GM18499 (cell line): ENCODE measurements around the gene USP7.
"Not testable (repeated sequence)": the region's sequence is repeated elsewhere in the genome, so short reads cannot be mapped to it uniquely, and the experiment has no call there.

Experiments used
- ATAC-seq: cut with Tn5 transposase; IDR thresholded peaks from one replicate; pipeline ENCODE4 v1.9.1; 2021; ENCODE audit warnings: moderate number of reproducible peaks; ENCODE audit not compliant: insufficient read depth, unreplicated experiment

Gene USP7

DNA sequence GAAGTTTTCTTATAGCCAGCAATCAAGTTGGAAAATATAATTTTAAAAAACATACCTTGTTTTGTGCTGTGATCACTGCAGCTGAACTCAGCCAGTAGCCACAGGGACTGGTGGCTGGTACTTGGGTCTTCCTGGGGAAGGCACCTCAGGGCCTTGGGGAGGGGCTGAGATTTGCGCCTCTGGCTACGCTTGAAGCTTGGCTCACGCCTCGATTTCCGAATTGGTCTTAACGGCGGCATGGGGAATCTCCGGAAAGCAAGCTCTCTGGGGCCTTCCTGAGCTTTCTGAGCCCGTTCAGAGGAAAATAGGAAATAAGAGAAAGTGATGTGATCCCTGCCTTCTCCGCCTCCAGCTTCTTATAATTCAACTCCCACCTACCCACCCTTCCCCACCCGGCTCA, 11.3 kb upstream of the USP7 start:
- no peak for ATAC-seq

DNA sequence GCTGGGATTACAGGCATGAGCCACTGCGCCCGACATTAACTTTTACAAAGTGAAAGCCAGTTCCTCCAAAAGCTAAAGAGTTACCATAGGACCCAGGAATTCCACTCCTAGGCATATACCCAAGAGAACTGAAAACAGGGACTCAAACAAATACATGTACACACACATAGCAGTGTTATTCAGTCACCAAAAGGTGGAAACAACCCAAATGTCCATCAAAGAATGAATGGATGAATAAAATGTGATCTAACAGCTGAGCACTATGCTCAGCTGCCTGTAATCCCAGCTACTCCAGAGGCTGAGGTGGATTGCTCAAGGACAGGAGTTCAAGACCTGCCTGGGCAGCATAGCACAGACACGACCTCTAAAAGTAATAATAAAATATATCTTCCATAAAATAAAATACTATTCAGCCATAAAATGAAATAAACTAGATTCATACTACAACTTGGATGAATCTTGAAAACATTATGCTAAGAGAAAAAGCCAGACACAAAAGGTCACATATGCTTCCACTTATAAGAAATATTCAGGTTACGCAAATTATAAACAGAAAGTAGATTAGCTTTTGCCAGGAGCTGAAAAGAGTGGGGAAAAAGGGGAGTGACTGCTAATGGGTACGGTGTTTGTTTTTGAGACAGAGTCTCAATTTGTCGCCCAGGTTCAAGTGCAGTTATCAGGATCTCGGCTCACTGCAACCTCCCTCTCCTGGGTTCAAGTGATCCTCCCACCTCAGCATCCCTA, 9.3 kb upstream of the USP7 start:
- ATAC-seq: no peak

GRCh38 chr16:8971416-8971815, 7.7 kb upstream of the USP7 start:
- ATAC-seq: no peak

- not testable (repeated sequence) for ATAC-seq
Measured at GRCh38 chr16:8969202-8969897, 5.6 kb upstream of the USP7 start.

- not testable (repeated sequence) for ATAC-seq
Measured at GRCh38 chr16:8968054-8968453, 4.3 kb upstream of the USP7 start.

DNA sequence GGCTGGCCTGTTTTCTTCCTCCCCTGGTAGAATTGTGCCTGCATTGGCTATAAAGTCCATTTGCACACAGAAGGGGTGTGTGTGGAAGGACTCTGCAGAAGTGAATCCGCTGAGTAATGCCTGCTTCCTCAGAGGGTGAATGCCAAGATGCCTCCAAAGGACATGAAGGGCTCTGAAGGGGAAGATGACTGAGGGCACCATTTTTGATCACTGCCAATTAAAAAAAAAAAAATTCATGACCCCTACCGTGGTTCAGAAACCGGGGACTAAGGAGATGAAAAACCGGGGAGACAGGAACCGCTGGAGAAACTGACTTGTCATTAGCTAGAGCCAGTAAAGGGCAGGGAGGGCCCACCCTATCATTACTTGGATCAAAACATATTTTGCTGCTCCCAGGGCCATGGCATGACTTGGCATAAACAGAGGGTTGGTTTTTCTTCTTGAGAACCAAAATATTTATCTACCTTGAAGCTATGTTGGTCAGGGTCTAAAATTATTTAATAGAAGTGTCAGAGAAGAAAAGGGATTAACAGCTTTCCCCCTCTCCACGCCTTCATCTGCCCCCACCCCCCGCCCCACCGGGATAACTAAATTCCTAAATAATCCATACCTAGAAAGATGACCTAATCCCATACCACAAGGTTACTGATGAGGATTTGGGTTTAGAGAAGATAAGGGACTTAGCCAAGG, 3.6 kb upstream of the USP7 start:
- ATAC-seq: no peak

DNA sequence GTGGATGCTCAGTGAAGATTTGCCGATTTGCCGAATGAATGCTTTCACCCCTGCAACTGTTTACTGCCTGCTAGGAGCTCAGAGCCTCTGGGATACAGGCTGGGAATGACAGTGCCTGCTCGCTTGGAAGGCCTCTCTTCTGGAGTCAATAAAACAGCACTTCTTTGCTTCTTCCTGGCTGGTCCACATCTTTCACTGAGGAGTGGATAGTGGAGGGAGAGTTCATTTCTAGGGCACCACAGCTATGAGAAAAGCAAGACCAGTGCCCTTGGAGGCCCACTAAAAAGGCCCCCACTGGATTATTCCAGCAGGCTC, 3.1 kb upstream of the USP7 start:
- ATAC-seq: no peak

- no peak for ATAC-seq
Measured at GRCh38 chr16:8964462-8964861, 756 bp upstream of the USP7 start.

DNA sequence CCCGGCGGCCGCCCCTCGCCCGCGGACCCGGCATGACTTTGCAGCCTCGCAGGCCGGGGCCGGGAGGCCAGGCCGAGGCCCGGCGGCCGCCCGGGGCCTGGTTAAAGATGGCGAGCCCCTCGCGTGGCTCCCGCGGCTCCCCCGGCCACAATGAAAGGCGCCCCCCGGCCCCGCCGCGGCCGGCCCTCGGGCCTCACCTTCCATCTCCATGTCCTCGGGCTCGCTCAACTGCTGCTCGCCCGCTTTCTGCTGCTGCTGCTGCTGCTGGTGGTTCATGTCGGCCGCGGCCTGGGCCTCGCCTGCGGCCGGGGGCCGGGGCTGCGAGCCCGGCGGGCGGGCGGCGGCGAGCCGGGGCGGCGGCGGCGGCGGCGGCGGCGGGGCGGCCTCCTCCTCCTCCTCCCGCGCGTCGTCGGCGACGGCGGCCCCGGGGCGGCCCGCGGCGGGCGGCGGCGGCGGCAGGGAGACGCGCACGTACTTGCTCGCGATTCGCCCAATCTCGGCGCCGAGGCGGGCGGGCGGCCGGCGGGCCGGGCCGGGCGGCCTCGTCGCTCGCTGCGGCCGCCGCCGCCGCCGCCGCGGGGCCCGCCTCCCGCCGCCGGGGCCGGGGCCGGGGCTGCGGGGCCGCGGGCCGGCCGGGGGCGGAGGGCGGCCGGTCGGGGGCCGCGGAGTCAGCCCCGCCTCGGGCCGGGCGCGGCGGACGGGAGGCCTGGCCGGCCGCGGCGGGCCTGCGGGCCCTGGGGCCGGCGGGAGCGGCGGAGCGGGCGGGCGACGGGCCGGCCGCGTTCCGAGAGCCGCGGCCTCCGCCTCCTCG, 491 bp downstream of the USP7 start:
- ATAC-seq: no peak

- ATAC-seq: no peak
Measured at GRCh38 chr16:8962393-8963009, 1.2 kb downstream of the USP7 start.

DNA sequence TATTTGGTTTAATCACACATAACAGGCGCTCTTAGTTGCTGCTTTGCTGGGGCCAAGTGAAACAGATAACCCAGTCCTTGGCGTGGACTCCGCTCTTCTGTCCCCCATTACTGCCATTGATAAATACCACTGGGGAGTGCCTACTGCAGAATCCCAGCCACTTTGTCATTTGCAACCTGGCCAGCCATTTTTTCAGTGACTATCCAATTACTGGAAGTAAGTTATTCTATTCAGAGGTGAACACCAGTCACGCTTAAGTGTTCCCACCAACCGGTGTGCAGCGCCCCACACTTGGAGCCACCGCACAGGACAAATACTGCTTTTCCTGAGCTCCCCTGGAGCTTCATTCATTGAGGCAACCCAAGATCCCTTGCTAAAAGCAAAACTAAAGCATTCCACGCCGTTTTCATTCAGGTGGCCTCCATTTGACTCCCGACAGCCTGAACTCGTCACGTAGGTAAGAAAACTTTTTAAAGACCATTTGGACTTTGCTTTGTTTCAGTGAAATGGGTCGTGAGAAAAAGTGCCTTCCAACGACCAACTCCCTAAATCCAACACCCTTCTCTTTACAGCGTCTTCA, 1.8 kb downstream of the USP7 start:
- no peak for ATAC-seq

GRCh38 chr16:8960788-8961109, 3.0 kb downstream of the USP7 start:
- no peak for ATAC-seq

DNA sequence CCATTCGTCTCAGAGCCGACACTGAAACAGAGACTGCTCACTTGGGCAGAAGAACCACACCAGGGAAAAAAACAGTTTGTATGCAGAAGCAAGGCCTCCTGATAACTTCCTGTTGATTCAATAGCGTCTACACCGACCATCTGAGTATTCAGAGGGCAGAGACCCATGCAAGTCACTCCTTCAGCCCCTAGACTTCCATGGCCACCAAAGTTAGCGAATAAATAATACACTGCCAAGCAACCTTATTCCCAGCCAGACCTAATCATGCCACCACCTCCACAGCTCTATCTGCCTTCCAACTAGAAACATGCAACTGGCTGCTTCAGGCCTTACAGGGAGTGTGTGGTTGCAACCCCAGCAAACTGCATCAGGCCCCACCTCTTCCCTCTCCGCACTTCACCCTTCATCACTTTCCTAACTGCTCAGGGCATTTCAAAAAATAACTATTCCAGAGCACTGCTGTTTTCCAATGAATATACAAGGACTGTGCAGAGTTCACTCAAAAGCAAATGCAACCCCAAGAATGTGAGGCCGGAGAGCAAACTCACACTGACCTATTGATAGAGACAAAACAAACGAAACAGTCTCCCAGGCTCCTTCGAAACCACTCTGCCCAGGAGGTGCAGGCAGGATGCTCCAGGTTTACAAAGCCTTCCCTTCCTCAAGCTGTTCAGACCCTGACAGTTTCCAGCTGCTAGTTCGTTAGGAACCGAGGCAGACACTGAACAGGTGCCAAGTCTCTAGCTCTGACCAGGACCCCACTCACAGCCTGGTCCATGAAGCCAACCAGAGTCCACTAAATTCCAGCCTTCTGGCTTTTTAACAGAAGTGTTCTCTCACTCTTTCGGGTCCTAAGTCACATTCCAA, 3.6 kb downstream of the USP7 start:
- ATAC-seq: no peak

- ATAC-seq: no peak
Measured at GRCh38 chr16:8958344-8959167, 5.2 kb downstream of the USP7 start.

GRCh38 chr16:8957509-8958157, 6.1 kb downstream of the USP7 start:
- no peak for ATAC-seq

DNA sequence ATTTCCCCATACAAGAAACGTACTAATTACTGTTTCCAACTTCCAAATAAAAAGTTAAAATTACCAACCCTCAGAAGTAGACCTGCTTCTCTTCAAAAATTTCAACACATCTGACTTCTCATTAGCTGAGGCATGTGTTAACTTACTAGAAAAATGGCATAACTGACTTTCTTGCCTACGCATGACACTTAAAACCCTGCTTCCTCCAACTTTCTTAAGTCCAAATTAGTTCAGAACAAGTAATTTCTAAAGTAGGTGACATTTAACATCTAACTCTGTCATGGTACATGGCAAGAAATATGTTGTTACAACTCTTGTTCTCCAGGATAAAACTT, 6.7 kb downstream of the USP7 start:
- ATAC-seq: no peak

DNA sequence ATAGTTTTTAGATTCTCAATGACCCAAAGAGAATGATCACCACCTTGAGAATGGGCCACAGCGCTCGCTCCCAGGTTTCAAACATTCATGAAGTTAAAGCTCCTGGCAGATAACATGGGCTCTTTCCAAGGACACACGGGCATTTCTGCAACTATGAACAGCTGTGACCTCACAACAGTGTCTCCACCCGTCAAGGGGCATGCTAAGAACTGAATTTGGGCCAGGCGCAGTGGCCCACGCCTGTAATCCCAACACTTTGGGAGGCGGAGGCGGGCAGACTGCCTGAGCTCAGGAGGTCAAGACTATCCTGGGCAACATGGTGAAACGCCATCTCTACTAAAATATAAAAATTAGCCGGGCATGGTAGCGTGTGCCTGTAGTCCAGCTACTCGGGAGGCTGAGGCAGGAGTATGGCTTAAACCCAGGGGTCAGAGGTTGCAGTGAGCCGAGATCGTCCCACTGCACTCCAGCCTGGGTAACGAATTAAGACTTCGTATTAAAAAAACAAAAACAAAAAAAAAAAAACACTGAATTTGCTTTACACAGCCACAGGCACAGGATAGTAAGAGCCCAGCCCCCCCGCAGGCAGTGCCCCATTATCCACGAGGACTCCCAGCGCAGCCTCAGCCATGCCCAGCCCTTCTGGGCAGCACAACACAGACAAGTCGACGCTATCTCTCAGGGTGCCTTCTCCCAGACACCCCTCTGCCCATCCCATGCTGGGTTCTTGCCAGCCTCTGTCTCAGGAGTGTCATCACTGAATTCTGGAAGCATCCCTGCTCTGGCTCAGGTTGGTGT, 7.2 kb downstream of the USP7 start:
- ATAC-seq: no peak
